Measurements from ENCODE around the gene EREG.

EREG gene

DNA sequence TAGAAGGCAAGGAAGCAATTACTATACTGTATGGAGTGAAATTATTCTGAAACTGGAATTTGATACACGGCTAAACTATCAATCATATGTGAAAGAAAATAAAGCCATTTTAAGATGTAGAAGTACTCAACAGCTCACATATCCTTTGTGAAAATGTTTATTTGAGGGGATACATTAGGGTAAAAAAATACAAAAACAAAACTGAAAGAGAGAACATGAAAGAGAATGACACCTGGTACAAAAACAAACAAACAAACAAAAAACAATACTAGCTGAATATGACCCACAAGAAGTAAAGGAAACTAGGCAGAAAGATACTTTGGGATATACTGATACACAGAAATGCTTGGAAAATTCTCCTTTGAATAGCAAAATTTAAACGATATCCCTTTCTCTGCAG is 59.2 kb downstream of the EREG start:
- H3K4me3 ChIP-seq (ENCODE audit: low read depth, low read length) = no peak overlapping the region
- TF ChIP-seq, protein P1, sequence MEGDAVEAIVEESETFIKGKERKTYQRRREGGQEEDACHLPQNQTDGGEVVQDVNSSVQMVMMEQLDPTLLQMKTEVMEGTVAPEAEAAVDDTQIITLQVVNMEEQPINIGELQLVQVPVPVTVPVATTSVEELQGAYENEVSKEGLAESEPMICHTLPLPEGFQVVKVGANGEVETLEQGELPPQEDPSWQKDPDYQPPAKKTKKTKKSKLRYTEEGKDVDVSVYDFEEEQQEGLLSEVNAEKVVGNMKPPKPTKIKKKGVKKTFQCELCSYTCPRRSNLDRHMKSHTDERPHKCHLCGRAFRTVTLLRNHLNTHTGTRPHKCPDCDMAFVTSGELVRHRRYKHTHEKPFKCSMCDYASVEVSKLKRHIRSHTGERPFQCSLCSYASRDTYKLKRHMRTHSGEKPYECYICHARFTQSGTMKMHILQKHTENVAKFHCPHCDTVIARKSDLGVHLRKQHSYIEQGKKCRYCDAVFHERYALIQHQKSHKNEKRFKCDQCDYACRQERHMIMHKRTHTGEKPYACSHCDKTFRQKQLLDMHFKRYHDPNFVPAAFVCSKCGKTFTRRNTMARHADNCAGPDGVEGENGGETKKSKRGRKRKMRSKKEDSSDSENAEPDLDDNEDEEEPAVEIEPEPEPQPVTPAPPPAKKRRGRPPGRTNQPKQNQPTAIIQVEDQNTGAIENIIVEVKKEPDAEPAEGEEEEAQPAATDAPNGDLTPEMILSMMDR (IDR thresholded peaks at IDR 0.05; ENCODE audit: low read depth, low read length) = no peak

DNA sequence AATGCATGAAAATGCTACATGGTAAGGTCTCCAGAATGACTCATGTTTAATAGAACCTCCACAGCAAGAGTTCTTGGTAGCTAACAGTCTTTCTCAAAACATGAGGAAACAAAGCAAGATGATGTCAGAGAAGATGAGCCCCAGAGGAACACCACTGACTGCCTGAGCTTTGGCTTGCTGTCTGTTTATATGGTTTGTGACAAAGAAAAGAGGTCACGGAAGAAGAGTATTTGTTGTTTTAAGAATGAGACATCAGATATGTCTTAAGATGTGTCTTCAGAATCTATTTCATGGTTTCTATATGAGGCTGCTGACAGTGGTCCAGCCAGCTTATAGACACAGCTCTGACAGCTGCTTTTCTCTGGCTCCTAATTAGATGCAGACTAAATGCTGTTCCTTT is 61.2 kb downstream of the EREG start:
- TF ChIP-seq, protein P1 (IDR thresholded peaks at IDR 0.05; ENCODE audit: low read depth, low read length) = no peak

DNA sequence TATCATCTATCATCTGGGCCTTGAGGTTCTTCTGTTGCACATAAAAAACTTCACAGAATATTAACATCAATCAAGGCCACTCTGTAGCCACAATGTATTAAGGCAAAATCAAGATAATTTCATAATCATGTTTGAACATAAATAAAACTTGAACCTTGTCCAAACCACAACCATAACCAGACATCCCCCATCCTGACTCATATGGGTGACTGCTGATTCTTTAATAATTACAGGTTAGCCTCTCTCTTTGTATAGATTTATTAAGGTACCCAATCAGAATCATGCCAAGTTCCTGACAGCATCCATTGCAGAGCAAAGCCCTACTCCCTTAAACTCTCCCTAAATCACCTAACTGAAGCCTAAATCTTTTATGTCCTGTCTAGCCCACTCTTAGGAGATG is 63.3 kb downstream of the EREG start:
- H3K4me3 ChIP-seq (ENCODE audit: low read depth, low read length) = no peak overlapping the region
- TF ChIP-seq, protein P1 (IDR thresholded peaks at IDR 0.05; ENCODE audit: low read depth, low read length) = no peak

More for the DNA sequence above, 61.2 kb downstream of the EREG start:
- H3K4me3 ChIP-seq (ENCODE audit: low read depth, low read length) = no peak overlapping the region

DNA sequence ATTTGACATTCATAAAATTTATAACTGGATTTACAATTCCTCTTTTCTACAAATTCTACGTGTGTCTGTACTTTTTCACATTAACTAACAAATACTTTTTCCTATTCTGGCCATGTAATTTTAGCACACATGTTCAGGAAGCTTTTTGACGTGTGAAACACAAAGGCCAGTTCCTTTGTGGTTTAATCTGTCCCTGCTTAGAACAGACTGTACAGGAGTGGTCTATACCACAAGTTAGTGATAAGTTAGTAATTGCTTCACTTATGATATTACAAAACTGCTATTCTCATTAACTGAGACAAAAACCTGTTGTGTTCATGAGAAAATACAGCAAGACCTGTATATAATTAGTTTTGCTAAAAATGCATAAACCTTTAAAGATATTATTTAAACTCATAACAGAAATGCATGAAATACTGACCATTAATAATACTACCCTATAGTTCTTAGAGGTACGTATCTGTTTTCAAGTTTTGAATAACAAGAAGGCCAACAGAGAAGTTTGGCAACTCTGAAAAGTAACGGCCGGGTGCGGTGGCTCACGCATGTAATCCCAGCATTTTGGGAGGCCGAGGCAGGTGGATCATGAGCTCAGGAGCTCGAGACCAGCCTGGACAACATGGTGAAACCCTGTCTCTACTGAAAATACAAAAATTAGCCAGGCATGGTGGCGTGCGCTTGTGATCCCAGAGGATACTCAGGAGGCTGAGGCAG is 66.3 kb downstream of the EREG start:
- no peak overlapping the region for H3K4me3 ChIP-seq (ENCODE audit: low read depth, low read length)
- TF ChIP-seq, protein P1 (IDR thresholded peaks at IDR 0.05; ENCODE audit: low read depth, low read length) = no peak

DNA sequence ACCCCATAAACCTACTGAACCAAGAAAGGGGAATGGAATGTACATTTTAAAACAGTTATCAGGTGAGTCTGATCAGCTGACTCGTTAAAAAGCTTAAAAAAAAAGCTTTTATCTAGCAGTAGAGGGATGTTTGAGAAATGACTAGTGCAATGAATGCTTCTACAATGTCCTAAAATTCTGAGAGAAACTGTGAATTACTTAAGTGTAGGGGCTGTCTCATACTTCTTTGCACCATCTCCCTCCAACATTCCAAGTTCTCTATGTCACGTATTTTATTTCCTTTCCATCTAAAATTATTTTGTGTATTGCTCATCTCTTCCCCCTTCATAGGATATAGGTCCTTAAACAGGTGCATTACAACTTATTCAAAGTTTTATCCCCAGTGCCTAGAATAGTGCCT is 68.1 kb downstream of the EREG start:
- TF ChIP-seq, protein P1 (IDR thresholded peaks at IDR 0.05; ENCODE audit: low read depth, low read length) = no peak
- H3K4me3 ChIP-seq (ENCODE audit: low read depth, low read length) = no peak overlapping the region

DNA sequence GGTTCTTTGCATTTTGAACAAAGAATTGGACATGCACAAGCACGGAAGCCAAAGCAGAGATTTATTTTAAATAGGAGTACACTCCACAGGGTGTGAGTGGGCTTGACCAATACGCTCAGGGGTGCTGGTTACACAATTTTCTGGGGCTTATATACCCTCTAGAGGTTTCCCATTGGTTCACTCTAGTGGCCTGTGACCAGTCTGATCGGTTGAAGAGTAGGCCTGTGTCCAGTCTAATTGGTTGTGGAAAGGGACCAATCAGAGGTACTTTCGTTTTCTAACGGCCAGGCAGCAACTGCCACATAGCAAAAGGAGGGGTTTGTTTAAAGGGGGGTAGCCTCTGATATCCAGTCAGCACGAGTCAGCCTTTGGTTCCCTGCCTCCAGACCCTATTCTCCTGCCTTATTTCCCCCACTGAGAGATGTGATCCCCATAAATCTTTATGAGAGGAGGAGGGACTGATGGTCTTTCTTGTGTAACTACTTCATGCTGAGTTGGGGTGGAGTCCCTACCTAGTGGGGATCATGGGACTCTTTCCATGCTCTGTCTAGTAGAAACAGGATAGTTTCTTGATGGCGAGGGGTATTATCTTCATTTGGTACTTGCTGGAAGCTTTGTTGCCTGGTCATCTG is 68.7 kb downstream of the EREG start:
- TF ChIP-seq, protein P1 (IDR thresholded peaks at IDR 0.05; ENCODE audit: low read depth, low read length) = no peak

DNA sequence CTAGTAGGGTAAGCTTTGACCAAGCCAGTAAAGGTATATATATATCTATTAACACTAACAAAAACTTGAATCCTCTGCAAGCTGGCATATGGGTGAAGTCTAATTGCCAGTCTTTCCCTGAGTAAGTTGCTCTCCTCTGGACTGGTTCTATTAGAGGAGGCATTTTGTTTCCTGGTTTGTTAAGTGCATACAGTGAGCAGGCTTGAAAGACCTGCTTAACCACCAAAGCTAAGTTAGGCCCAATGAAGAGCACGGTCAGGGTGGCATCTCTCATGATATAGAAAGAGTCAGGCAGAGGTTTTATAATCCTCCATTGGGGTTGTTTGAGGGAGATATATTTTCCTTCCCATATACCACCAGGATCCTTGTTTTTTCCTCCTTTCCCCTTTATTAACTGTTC is 70.4 kb downstream of the EREG start:
- TF ChIP-seq, protein P1 (IDR thresholded peaks at IDR 0.05; ENCODE audit: low read depth, low read length) = no peak

More for the DNA sequence above, 68.7 kb downstream of the EREG start:
- H3K4me3 ChIP-seq (ENCODE audit: low read depth, low read length) = no peak overlapping the region

More for the DNA sequence above, 70.4 kb downstream of the EREG start:
- H3K4me3 ChIP-seq (ENCODE audit: low read depth, low read length) = no peak overlapping the region
